Lung (tissue), 12 donors: Measurements from ENCODE around the gene FBXO10. TPM values are rescaled to one million over a fixed set of nuclear protein-coding genes. Genes with fewer than 3 reads are reported as not detected.

Experiments
- ATAC-seq: fragments of 200-7000 bp; cut with Tn5 transposase; one replicate; pipeline ENCODE4 v1.9.1; 2020; ENCODE audit warnings: moderate number of reproducible peaks; ENCODE audit not compliant: insufficient read depth, low FRiP score
- DNase-seq, 3 donors: peaks; one replicate each; pipeline ENCODE4 v3.0.0-alpha.2; 2013 to 2017
- H3K27ac ChIP-seq, 2 donors: one replicate each; pipeline ENCODE4 v1.5.1; 2013; ENCODE audit warnings: mild to moderate bottlenecking in 2 of 2, moderate library complexity in 2 of 2, control low read depth in 1 of 2, inconsistent platforms in 1 of 2, low read depth in 1 of 2, low read length in 1 of 2
- H3K27me3 ChIP-seq, 3 donors: one replicate each; pipeline ENCODE4 v1.5.1; 2013; ENCODE audit warnings: low read length in 2 of 3; ENCODE audit not compliant: control insufficient read depth in 3 of 3, insufficient read depth in 3 of 3
- H3K36me3 ChIP-seq, 4 donors: one replicate each; pipeline ENCODE4 v1.5.1; 2013; ENCODE audit warnings: low read length in 4 of 4, mild to moderate bottlenecking in 1 of 4, moderate library complexity in 1 of 4; ENCODE audit not compliant: control insufficient read depth in 4 of 4, insufficient read depth in 4 of 4
- H3K4me1 ChIP-seq, 5 donors: one replicate each; pipeline ENCODE4 v1.5.1; 2013; ENCODE audit warnings: low read length in 5 of 5, mild to moderate bottlenecking in 2 of 5, moderate library complexity in 1 of 5; ENCODE audit not compliant: control insufficient read depth in 5 of 5, insufficient read depth in 5 of 5
- H3K4me3 ChIP-seq: one replicate; pipeline ENCODE4 v1.5.1; 2013; ENCODE audit warnings: mild to moderate bottlenecking, control low read depth, moderate library complexity
- H3K9ac ChIP-seq, 2 donors: one replicate each; pipeline ENCODE4 v1.5.1; 2013; ENCODE audit warnings: low read length in 2 of 2, control low read depth in 1 of 2; ENCODE audit not compliant: insufficient read depth in 1 of 2
- H3K9me3 ChIP-seq, 4 donors: one replicate each; pipeline ENCODE4 v1.5.1; 2013; ENCODE audit warnings: low read length in 3 of 4, mild to moderate bottlenecking in 1 of 4, moderate library complexity in 1 of 4; ENCODE audit not compliant: control insufficient read depth in 4 of 4, insufficient read depth in 3 of 4
- CTCF ChIP-seq: IDR thresholded peaks from 2 replicates; pipeline ENCODE4 v1.5.1; 2012; ENCODE audit warnings: mild to moderate bottlenecking; ENCODE audit errors: control extremely low read depth, extremely low read depth
- WGBS, 2 donors: extraction: QIAGEN DNeasy Blood & Tissue Kit; methylation state at CpG; one replicate each; pipeline ENCODE4 v1.1.7; 2013; 5-methylcytosine and 5-hydroxymethylcytosine counted together
- polyA plus RNA-seq, 2 donors: library from polyadenylated mRNA; stranded (reverse); fragments of 200-250 nt; gene quantifications; one replicate each; pipeline ENCODE4 v1.2.1, GENCODE V29; 2013
- total RNA-seq, 2 donors: library from RNA; depleted of rRNA in 1 of 2; stranded (reverse); fragments of >200 nt in 1 of 2; gene quantifications; one replicate each; pipeline ENCODE4 v1.2.1, GENCODE V29; 2014 to 2021
- donor health status: control.
- donor health status: control.
- donor health status: Bipolar disorder and iron deficiency.
- donor health status: healthy.
- donor health status: DM: yes; HTN: yes; CAD: no.

The FBXO10 gene
- total and polyA plus RNA-seq, 4 donors: 2.6 to 6.3 (median 4.0) TPM

GRCh38 chr9:37575001-37575400 lies 1.2 kb downstream of the FBXO10 start:
- TF ChIP-seq CTCF: no peak
- H3K4me3 ChIP-seq: no peak overlapping the region
- no peak overlapping the region for H3K27ac ChIP-seq
- peak overlapping the region in 1 of 2 donors; percentile 64 for H3K9ac ChIP-seq
- no peaks in the 10 kb centered on the region for H3K27me3 ChIP-seq
- DNase-seq (no peak), ATAC-seq (no peak)
- H3K4me1 ChIP-seq: peaks cover 0 to 18% (median 7%) of the 10 kb centered on the region in 5 donors
- H3K36me3 ChIP-seq: no peaks in the 10 kb centered on the region
- no peaks in the 10 kb centered on the region for H3K9me3 ChIP-seq
- WGBS, 2 donors: 76 to 86% methylated on average over 5 of the region's 5 CpGs

DNA sequence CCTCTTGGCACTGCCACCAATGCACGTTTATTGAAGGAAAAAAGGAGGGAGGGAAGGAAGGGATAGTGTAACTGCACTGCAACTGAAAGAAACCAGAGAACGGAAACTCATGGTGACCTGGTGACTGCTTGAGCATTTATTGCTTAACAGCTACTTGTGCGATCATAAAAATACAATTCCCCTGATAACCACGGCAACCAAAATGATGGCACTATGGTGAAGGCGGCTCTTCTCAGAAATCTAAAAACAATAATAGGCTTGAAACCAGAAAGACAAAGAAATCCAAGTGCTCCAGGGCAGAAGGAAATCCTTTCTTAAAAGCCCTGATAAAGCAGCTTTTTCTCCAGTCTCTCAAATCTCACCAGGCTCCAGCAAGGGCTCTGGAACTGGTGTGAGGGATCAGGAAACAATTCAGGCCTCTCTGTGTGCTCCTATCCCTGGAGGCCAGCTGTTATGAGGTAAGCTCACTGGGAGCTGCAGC lies 1.9 kb downstream of the FBXO10 start:
- Histone ChIP-seq H3K4me1 (peaks cover 0 to 18% (median 7%) of the 10 kb centered on the region in 5 donors), H3K4me3 (no peak overlapping the region), H3K36me3 (no peaks in the 10 kb centered on the region), H3K27ac (no peak overlapping the region), H3K27me3 (no peaks in the 10 kb centered on the region), H3K9ac (no peak overlapping the region), H3K9me3 (no peaks in the 10 kb centered on the region)
- peak in 2 of 3 donors; percentile 41 to 52 for DNase-seq
- TF ChIP-seq CTCF: no peak
- 44 to 63% methylated on average over 5 of the region's 5 CpGs for WGBS, 2 donors
- ATAC-seq: no peak

DNA sequence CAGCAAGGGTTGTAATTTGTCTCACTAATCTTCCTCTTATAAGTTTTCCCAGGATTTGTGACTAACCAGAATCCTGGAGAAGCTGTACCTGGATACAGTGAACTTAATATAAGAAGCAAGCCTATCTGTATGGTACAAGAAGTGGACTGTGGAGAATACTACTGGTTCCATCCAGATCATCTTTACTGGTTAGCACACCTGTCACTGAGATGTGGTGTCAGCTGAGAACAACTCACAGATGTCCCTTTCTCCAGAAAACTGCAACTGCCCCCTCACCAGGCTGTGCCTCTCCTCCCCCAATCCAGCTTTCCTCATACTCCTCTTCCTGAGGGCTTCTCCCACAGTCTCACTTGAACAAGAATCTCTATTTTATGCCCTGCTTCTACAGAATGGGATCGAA lies 4.9 kb downstream of the FBXO10 start:
- H3K9ac ChIP-seq: no peak overlapping the region
- ATAC-seq (no peak), DNase-seq (no peak)
- H3K4me3 ChIP-seq: no peak overlapping the region
- WGBS, 2 donors: 92 to 100% methylated on average over 1 of the region's 1 CpG
- H3K4me1 ChIP-seq: peaks cover 0 to 14% (median 7%) of the 10 kb centered on the region in 5 donors
- no peak for TF ChIP-seq CTCF
- H3K9me3 ChIP-seq: no peaks in the 10 kb centered on the region
- H3K36me3 ChIP-seq: no peaks in the 10 kb centered on the region
- H3K27me3 ChIP-seq: no peaks in the 10 kb centered on the region
- H3K27ac ChIP-seq: no peak overlapping the region

DNA sequence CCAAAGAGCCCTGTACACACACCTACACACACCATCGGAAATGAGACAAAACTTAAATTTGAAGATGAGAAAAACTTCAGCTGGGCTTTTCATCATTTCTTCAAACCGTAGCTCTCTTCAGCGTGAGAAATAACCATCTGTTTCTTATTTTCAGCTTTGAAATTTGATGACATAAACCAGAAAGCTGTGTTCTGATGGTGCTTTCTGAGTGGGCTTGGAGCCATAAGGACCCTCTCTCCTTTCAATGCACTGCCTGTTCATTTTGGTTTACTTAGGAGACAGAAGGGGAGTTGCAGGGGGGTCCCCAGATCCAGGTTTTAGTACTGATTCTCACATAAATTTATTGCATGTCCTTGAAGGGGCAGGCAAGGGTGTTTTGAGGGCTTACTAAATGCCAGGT lies 9.5 kb downstream of the FBXO10 start:
- Histone ChIP-seq H3K36me3 (peaks cover 0 to 3% (median 0%) of the 10 kb centered on the region in 4 donors), H3K4me1 (no peaks in the 10 kb centered on the region), H3K27me3 (no peaks in the 10 kb centered on the region), H3K9ac (no peak overlapping the region), H3K4me3 (no peak overlapping the region), H3K9me3 (peaks cover 0 to 2% (median 0%) of the 10 kb centered on the region in 4 donors), H3K27ac (no peak overlapping the region)
- DNase-seq: no peak
- 93% methylated on average over 3 of the region's 3 CpGs for WGBS, 2 donors
- ATAC-seq: no peak
- TF ChIP-seq CTCF: no peak
